ENCODE data around the gene PLAGL1. TPM values are rescaled to one million over a fixed set of nuclear protein-coding genes. Genes with fewer than 3 reads are reported as not detected.

The PLAGL1 gene
- polyA plus RNA-seq, 3 donors: 11.6 to 60.7 (median 16.7) TPM

DNA sequence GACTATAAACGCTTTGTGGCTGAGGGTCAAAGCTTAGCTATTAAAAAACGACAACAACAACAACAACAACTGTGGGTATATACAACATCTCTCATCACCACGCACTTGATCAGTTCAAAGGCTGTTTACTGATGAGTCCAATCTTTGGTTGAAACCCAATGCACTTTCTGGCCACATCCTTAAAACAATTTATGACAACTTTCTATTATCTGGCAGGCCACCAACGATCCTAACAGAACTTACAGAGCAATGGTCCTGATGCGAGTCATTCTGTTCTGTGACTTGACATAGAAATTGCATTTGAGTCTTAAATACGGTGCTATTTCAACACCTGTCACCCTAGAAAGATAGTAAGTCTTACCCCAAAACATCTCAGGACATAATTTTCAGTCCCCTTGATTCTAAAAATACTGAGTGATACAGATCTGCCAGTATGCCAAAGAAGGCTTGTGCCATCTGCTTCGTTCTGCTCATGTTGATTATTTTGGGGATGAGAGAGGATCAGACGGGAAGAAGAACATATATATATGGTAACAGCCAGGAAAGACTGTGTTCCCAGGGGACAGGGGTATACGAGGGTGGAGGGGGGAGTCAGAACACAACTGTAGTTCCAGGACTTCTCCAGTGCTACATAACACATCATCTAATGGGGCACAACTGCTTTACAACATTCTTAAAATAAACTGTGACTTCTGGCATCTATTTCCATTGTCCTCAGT, 55.8 kb downstream of the PLAGL1 start:
- no peaks in the 10 kb centered on the region for H3K79me2 ChIP-seq (ENCODE audit: insufficient read depth, low read length)
- no peaks in the 10 kb centered on the region for H3K27me3 ChIP-seq (ENCODE audit: control insufficient read depth in 2 of 2, insufficient read depth in 2 of 2, low read length in 2 of 2)
- Mint-ChIP-seq H3K36me3 (peaks cover 24 to 31% of the 10 kb centered on the region in 2 donors), H3K9me3 (peaks cover 0 to 14% (median 0%) of the 10 kb centered on the region in 7 donors), H3K27ac (peak overlapping the region in 1 of 7 donors; percentile 12), H3K27me3 (ENCODE audit: low read depth in 3 of 3) (peaks cover 0 to 3% (median 0%) of the 10 kb centered on the region in 3 donors), H3K4me3 (no peak overlapping the region), H3K4me1 (no peaks in the 10 kb centered on the region)
- H3K9me3 ChIP-seq (replicated peaks in 1 of 2; ENCODE audit: control insufficient read depth in 1 of 2, insufficient read depth in 1 of 2, low read length in 2 of 2): no peaks in the 10 kb centered on the region
- no peak overlapping the region for H3K4me2 ChIP-seq (replicated peaks; ENCODE audit: extremely low read depth, low read length, poor library complexity, severe bottlenecking)
- H4K20me1 ChIP-seq (ENCODE audit: insufficient read depth, low read length): no peaks in the 10 kb centered on the region
- H2AFZ ChIP-seq (ENCODE audit: insufficient read depth, low read depth, low read length, poor library complexity, severe bottlenecking): no peak overlapping the region
- H3K27ac ChIP-seq (ENCODE audit: low read depth in 1 of 2, low read length in 2 of 2): no peak overlapping the region
- 94% methylated on average over 3 of the region's 9 CpGs for WGBS (ENCODE audit: insufficient coverage)
- intact Hi-C loops (cut with micrococcal nuclease): loop anchor here in 1 of 2 donors (10.0 kb wide), 1 partner anchor 387 kb away; no protein-coding TSS in a partner anchor
- H3K4me3 ChIP-seq (replicated peaks in 1 of 3; ENCODE audit: low read depth in 2 of 3, low read length in 3 of 3): no peak overlapping the region
- peaks cover 9 to 22% of the 10 kb centered on the region in 2 donors for H3K36me3 ChIP-seq (replicated peaks in 1 of 2; ENCODE audit: control insufficient read depth in 1 of 2, insufficient read depth in 2 of 2, low read length in 2 of 2)
- DNase-seq: no peak
- no peaks in the 10 kb centered on the region for H3K4me1 ChIP-seq (ENCODE audit: control insufficient read depth in 1 of 2, insufficient read depth in 2 of 2, low read length in 2 of 2)
- H3K9ac ChIP-seq (ENCODE audit: insufficient read depth, low read length, poor library complexity, severe bottlenecking): no peak overlapping the region
- TF ChIP-seq, protein P1, sequence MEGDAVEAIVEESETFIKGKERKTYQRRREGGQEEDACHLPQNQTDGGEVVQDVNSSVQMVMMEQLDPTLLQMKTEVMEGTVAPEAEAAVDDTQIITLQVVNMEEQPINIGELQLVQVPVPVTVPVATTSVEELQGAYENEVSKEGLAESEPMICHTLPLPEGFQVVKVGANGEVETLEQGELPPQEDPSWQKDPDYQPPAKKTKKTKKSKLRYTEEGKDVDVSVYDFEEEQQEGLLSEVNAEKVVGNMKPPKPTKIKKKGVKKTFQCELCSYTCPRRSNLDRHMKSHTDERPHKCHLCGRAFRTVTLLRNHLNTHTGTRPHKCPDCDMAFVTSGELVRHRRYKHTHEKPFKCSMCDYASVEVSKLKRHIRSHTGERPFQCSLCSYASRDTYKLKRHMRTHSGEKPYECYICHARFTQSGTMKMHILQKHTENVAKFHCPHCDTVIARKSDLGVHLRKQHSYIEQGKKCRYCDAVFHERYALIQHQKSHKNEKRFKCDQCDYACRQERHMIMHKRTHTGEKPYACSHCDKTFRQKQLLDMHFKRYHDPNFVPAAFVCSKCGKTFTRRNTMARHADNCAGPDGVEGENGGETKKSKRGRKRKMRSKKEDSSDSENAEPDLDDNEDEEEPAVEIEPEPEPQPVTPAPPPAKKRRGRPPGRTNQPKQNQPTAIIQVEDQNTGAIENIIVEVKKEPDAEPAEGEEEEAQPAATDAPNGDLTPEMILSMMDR (IDR thresholded peaks at IDR 0.05): no peak

DNA sequence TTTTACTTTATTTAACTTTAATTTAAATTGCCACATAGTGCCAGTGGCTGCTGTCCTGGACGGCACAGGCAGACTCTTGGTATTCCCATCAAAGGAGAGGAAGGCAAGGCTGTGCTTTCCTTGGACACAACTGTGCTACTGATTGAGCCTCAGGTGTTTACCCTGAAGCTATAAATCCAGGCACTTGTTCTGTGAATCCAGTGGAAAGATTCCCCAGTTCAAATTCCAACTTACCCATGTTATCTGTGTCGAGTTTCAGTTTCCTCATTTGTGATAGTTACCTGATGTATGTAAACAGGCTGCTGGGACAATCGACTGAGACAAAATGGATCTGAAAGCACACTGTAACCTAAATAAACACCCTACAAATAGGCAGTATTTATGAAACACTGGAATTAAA, 57.2 kb downstream of the PLAGL1 start:
- no peaks in the 10 kb centered on the region for H3K4me1 Mint-ChIP-seq
- TF ChIP-seq, protein P1 (IDR thresholded peaks at IDR 0.05): no peak
- Histone ChIP-seq H4K20me1 (ENCODE audit: insufficient read depth, low read length) (no peaks in the 10 kb centered on the region), H3K4me1 (ENCODE audit: control insufficient read depth in 1 of 2, insufficient read depth in 2 of 2, low read length in 2 of 2) (no peaks in the 10 kb centered on the region), H3K9ac (ENCODE audit: insufficient read depth, low read length, poor library complexity, severe bottlenecking) (no peak overlapping the region), H3K36me3 (replicated peaks in 1 of 2; ENCODE audit: control insufficient read depth in 1 of 2, insufficient read depth in 2 of 2, low read length in 2 of 2) (peaks cover 9 to 22% of the 10 kb centered on the region in 2 donors), H3K4me2 (replicated peaks; ENCODE audit: extremely low read depth, low read length, poor library complexity, severe bottlenecking) (no peak overlapping the region), H3K27me3 (ENCODE audit: control insufficient read depth in 2 of 2, insufficient read depth in 2 of 2, low read length in 2 of 2) (no peaks in the 10 kb centered on the region), H3K27ac (ENCODE audit: low read depth in 1 of 2, low read length in 2 of 2) (no peak overlapping the region), H3K79me2 (ENCODE audit: insufficient read depth, low read length) (no peaks in the 10 kb centered on the region), H2AFZ (ENCODE audit: insufficient read depth, low read depth, low read length, poor library complexity, severe bottlenecking) (no peak overlapping the region), H3K4me3 (replicated peaks in 1 of 3; ENCODE audit: low read depth in 2 of 3, low read length in 3 of 3) (no peak overlapping the region), H3K9me3 (replicated peaks in 1 of 2; ENCODE audit: control insufficient read depth in 1 of 2, insufficient read depth in 1 of 2, low read length in 2 of 2) (no peaks in the 10 kb centered on the region)
- H3K27me3 Mint-ChIP-seq (ENCODE audit: low read depth in 3 of 3): peaks cover 0 to 3% (median 0%) of the 10 kb centered on the region in 3 donors
- peaks cover 0 to 14% (median 0%) of the 10 kb centered on the region in 7 donors for H3K9me3 Mint-ChIP-seq
- WGBS (ENCODE audit: insufficient coverage): 88% methylated on average over 1 of the region's 3 CpGs
- intact Hi-C loops (cut with micrococcal nuclease): loop anchor here in 1 of 2 donors (10.0 kb wide), 1 partner anchor 386 kb away; no protein-coding TSS in a partner anchor
- no peak for DNase-seq
- no peak overlapping the region for H3K4me3 Mint-ChIP-seq
- no peak overlapping the region for H3K27ac Mint-ChIP-seq
- H3K36me3 Mint-ChIP-seq: peaks cover 25 to 30% of the 10 kb centered on the region in 2 donors

Data from CD14-positive monocyte (primary cell).